Neural cell (in vitro differentiated cells): Measurements from ENCODE around the gene THOP1. TPM values are rescaled to one million over a fixed set of nuclear protein-coding genes. Genes with fewer than 3 reads are reported as not detected.

Source experiments
- H2AFZ ChIP-seq: fragments of 200-600, 300-800 bp; sonication (generic), shearing (Covaris generic); 2 replicates; pipeline ENCODE4 v1.6.0; 2014; ENCODE audit warnings: low read depth, mild to moderate bottlenecking, antibody characterized with exemption, low read length, moderate library complexity
- H3F3A ChIP-seq: fragments of 200-600 bp; shearing (Covaris generic); 2 replicates; pipeline ENCODE4 v1.6.1; 2016; ENCODE audit warnings: mild to moderate bottlenecking, moderate library complexity, mixed read lengths, antibody characterized with exemption, low read length; ENCODE audit not compliant: insufficient read depth, poor library complexity, severe bottlenecking
- H3K27ac ChIP-seq: fragments of 200-600, 300-800 bp; sonication (generic), shearing (Covaris generic); 2 replicates; pipeline ENCODE4 v1.5.1; 2014; ENCODE audit warnings: mild to moderate bottlenecking, low read length, moderate library complexity
- H3K27me3 ChIP-seq: fragments of 300-800, 200-600 bp; sonication (generic), shearing (Covaris generic); 2 replicates; pipeline ENCODE4 v1.6.0; 2014; ENCODE audit warnings: mild to moderate bottlenecking, low read depth, low read length, moderate library complexity; ENCODE audit not compliant: insufficient read depth
- H3K36me3 ChIP-seq: fragments of 300-800, 200-600 bp; sonication (generic), shearing (Covaris generic); 2 replicates; pipeline ENCODE4 v1.5.1; 2014; ENCODE audit warnings: mild to moderate bottlenecking, antibody characterized with exemption, low read length, moderate library complexity; ENCODE audit not compliant: insufficient read depth
- H3K4me2 ChIP-seq: fragments of 300-800, 200-600 bp; sonication (generic), shearing (Covaris generic); 2 replicates; pipeline ENCODE4 v1.6.0; 2014; ENCODE audit warnings: mild to moderate bottlenecking, low read length
- H3K4me3 ChIP-seq: fragments of 300-800, 200-600 bp; sonication (generic), shearing (Covaris generic); 2 replicates; pipeline ENCODE4 v1.5.1; 2014; ENCODE audit warnings: mild to moderate bottlenecking, low read length, moderate library complexity
- H3K79me2 ChIP-seq: fragments of 200-600 bp; shearing (Covaris generic); replicated peaks from 2 replicates; pipeline ENCODE4 v1.6.0; 2014; ENCODE audit warnings: mild to moderate bottlenecking, low read length, moderate library complexity; ENCODE audit not compliant: insufficient read depth
- H3K9ac ChIP-seq: fragments of 300-800, 200-600 bp; sonication (generic), shearing (Covaris generic); 2 replicates; pipeline ENCODE4 v1.6.1; 2016; ENCODE audit warnings: mild to moderate bottlenecking, low read length, mixed read lengths
- H3K9me2 ChIP-seq: fragments of 200-600 bp; shearing (Covaris generic); 2 replicates; pipeline ENCODE4 v1.6.1; 2016; ENCODE audit warnings: mild to moderate bottlenecking, low read length, mixed read lengths; ENCODE audit not compliant: insufficient read depth
- H3K9me3 ChIP-seq: fragments of 200-600, 300-800 bp; sonication (generic), shearing (Covaris generic); 2 replicates; pipeline ENCODE4 v1.6.1; 2016; ENCODE audit warnings: mild to moderate bottlenecking, mixed run types, low read length, moderate library complexity, mixed read lengths
- H4K20me1 ChIP-seq: fragments of 200-600 bp; shearing (Covaris generic); 2 replicates; pipeline ENCODE4 v1.6.1; 2016; ENCODE audit warnings: mild to moderate bottlenecking, mixed run types; ENCODE audit not compliant: insufficient read depth
- EP300 ChIP-seq: fragments of 450-650 bp; conservative IDR thresholded peaks from 2 replicates; pipeline ENCODE4 v1.6.1; 2014; ENCODE audit warnings: antibody characterized with exemption, mild to moderate bottlenecking, moderate library complexity; ENCODE audit not compliant: poor library complexity, severe bottlenecking
- EZH2 ChIP-seq: fragments of 200-600, 300-800 bp; shearing (Covaris generic), sonication (generic); IDR thresholded peaks from 2 replicates; pipeline ENCODE4 v1.6.1; 2014; ENCODE audit warnings: antibody characterized with exemption, low read length, borderline replicate concordance, mild to moderate bottlenecking; ENCODE audit not compliant: insufficient read depth, poor library complexity, severe bottlenecking
- MXI1 ChIP-seq: fragments of 450-650 bp; conservative IDR thresholded peaks from 2 replicates; pipeline ENCODE4 v1.6.1; 2014; ENCODE audit warnings: antibody characterized with exemption, mild to moderate bottlenecking; ENCODE audit not compliant: poor library complexity, severe bottlenecking
- POLR2AphosphoS5 ChIP-seq: IDR thresholded peaks from 2 replicates; pipeline ENCODE4 v1.6.1; 2012
- RAD21 ChIP-seq: fragments of 450-650 bp; conservative IDR thresholded peaks from 2 replicates; pipeline ENCODE4 v1.6.1; 2014; ENCODE audit warnings: antibody characterized with exemption, mild to moderate bottlenecking, moderate library complexity
- SMC3 ChIP-seq: fragments of 450-650 bp; conservative IDR thresholded peaks from 2 replicates; pipeline ENCODE4 v1.6.1; 2014; ENCODE audit warnings: antibody characterized with exemption, mild to moderate bottlenecking, moderate library complexity; ENCODE audit not compliant: poor library complexity
- TAF1 ChIP-seq: IDR thresholded peaks from 2 replicates; pipeline ENCODE4 v1.6.1; 2012; ENCODE audit warnings: low read depth
- polyA plus RNA-seq: library from polyadenylated mRNA; depleted of rRNA; stranded (reverse); fragments of >200 nt; gene quantifications from 2 replicates; pipeline ENCODE4 v1.2.3, GENCODE V29; 2014
- TF ChIP-seq, protein P1 (sequence below): IDR thresholded peaks from 2 replicates; pipeline ENCODE4 v1.6.1; 2012; ENCODE audit warnings: borderline replicate concordance
- TF ChIP-seq, protein P2 (sequence below): fragments of 450-650 bp; IDR thresholded peaks from 2 replicates; pipeline ENCODE4 v1.5.1; 2014; ENCODE audit warnings: antibody characterized with exemption, mild to moderate bottlenecking, moderate library complexity; ENCODE audit not compliant: poor library complexity, severe bottlenecking

The THOP1 gene
- polyA plus RNA-seq, 1 donor from 2014 or later = 113 TPM

DNA sequence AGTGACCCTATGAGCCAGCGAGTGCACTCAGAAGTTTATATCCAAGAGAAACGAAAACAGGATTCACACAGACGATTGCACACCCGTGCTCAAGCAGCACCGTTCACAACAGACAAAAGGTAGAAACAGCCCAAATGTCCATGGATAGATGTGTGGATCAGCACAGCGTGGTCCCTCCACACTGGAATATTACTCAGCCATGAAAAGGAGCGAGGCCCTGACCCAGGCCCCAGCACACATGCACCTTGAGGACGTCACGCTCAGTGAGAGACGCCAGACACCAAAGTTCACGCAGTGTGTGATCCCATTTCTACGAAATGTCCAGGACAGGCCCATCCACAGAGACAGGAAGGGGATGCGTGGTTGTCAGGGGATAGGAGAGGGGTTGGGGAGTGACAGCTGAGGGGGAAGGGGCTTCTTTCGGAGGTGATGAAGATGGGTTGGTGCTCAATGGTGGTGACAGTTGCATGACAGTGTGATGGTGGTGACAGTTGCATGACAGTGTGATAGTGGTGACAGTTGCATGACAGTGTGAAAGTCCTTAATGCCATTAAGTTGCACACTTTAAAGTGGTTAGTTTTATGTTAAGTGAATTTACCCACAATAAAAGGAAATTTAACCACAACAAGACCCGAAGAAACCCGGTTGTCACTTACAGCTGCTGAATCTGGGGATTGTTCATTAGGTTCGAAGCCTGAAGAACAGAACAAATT, 26.5 kb upstream of the THOP1 start:
- no peak overlapping the region for H3K27ac ChIP-seq
- H3K4me3 ChIP-seq = no peak overlapping the region
- H4K20me1 ChIP-seq = no peaks in the 10 kb centered on the region
- TF ChIP-seq EZH2 (no peak), POLR2AphosphoS5 (no peak), SMC3 (no peak), RAD21 (no peak), TAF1 (no peak), MXI1 (no peak), EP300 (no peak)
- TF ChIP-seq, protein P1, sequence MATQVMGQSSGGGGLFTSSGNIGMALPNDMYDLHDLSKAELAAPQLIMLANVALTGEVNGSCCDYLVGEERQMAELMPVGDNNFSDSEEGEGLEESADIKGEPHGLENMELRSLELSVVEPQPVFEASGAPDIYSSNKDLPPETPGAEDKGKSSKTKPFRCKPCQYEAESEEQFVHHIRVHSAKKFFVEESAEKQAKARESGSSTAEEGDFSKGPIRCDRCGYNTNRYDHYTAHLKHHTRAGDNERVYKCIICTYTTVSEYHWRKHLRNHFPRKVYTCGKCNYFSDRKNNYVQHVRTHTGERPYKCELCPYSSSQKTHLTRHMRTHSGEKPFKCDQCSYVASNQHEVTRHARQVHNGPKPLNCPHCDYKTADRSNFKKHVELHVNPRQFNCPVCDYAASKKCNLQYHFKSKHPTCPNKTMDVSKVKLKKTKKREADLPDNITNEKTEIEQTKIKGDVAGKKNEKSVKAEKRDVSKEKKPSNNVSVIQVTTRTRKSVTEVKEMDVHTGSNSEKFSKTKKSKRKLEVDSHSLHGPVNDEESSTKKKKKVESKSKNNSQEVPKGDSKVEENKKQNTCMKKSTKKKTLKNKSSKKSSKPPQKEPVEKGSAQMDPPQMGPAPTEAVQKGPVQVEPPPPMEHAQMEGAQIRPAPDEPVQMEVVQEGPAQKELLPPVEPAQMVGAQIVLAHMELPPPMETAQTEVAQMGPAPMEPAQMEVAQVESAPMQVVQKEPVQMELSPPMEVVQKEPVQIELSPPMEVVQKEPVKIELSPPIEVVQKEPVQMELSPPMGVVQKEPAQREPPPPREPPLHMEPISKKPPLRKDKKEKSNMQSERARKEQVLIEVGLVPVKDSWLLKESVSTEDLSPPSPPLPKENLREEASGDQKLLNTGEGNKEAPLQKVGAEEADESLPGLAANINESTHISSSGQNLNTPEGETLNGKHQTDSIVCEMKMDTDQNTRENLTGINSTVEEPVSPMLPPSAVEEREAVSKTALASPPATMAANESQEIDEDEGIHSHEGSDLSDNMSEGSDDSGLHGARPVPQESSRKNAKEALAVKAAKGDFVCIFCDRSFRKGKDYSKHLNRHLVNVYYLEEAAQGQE = no peak
- TF ChIP-seq, protein P2, sequence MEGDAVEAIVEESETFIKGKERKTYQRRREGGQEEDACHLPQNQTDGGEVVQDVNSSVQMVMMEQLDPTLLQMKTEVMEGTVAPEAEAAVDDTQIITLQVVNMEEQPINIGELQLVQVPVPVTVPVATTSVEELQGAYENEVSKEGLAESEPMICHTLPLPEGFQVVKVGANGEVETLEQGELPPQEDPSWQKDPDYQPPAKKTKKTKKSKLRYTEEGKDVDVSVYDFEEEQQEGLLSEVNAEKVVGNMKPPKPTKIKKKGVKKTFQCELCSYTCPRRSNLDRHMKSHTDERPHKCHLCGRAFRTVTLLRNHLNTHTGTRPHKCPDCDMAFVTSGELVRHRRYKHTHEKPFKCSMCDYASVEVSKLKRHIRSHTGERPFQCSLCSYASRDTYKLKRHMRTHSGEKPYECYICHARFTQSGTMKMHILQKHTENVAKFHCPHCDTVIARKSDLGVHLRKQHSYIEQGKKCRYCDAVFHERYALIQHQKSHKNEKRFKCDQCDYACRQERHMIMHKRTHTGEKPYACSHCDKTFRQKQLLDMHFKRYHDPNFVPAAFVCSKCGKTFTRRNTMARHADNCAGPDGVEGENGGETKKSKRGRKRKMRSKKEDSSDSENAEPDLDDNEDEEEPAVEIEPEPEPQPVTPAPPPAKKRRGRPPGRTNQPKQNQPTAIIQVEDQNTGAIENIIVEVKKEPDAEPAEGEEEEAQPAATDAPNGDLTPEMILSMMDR = no peak
- H3K9me3 ChIP-seq = no peaks in the 10 kb centered on the region
- H3K27me3 ChIP-seq = no peaks in the 10 kb centered on the region
- H2AFZ ChIP-seq = no peak overlapping the region
- H3K79me2 ChIP-seq = no peaks in the 10 kb centered on the region
- H3K4me2 ChIP-seq = no peak overlapping the region
- H3K9me2 ChIP-seq = no peaks in the 10 kb centered on the region
- no peaks in the 10 kb centered on the region for H3F3A ChIP-seq
- no peaks in the 10 kb centered on the region for H3K36me3 ChIP-seq
- H3K9ac ChIP-seq = no peak overlapping the region

DNA sequence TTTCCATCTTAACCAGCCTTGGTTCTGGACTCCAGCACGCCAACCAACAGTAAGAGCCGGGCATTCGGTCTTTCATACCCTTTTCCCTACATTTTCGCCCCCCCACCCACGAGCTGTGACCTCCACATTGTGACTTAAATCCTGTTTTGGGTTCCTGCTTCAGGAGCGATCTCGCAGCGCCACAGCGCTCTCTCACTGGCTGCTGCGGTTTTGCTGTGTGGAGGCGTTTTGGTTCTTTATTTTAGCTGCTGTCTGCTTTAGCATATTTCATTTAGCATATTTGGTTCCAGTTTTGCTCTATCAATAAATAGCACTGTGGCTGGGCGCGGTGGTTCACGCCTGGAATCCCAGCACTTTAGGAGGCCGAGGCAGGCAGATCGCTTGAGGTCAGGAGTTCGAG, 25.9 kb upstream of the THOP1 start:
- Histone ChIP-seq H3K27ac (no peak overlapping the region), H4K20me1 (no peaks in the 10 kb centered on the region), H3K9me3 (no peaks in the 10 kb centered on the region), H3K4me2 (no peak overlapping the region), H3K9ac (no peak overlapping the region), H3K4me3 (no peak overlapping the region), H2AFZ (no peak overlapping the region), H3F3A (no peaks in the 10 kb centered on the region), H3K36me3 (no peaks in the 10 kb centered on the region), H3K27me3 (no peaks in the 10 kb centered on the region), H3K79me2 (no peaks in the 10 kb centered on the region), H3K9me2 (no peaks in the 10 kb centered on the region)
- TF ChIP-seq MXI1 (no peak), EZH2 (no peak), SMC3 (no peak), RAD21 (no peak), EP300 (no peak), POLR2AphosphoS5 (no peak), TAF1 (no peak)
- TF ChIP-seq, protein P1 = no peak
- TF ChIP-seq, protein P2 = no peak
